Measurements from ENCODE around the gene ALDH3B2.

Gene ALDH3B2

DNA sequence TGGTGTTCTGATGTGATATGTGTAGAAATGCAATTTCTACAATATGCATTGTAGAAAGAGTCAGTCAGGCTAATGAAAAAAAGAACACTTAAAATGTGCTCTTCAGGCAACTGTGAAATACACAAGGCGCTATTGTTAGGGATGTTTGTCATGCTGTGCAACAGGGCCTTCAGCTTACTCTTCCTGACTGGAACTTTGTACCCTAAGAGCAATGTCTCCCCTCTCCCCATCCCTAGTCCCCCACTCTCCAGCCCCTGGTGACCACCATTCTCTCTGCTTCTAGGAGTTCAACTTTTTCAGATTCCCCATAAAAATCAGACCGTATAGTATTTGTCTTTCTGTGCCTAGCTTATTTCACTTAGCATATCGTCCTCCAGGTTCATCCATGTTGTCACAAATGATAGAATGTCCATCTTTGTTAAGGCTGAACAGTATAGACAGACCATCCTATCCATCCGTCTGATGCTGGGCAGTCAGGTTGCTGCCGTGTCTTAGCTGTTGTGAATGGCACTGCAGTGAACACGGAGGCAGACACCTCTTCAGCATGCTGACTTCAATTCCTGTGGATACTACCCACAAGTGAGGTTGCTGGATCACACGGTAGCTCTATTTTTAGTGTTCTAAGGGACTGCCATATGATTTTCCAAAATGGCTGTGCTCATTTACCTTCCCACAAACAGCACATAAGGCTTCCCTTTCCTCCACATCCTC, 57.0 kb downstream of the ALDH3B2 start:
- DNase-seq (ENCODE audit: insufficient read length, low spot score) (no peak), FAIRE-seq (peak; percentile 74)

DNA sequence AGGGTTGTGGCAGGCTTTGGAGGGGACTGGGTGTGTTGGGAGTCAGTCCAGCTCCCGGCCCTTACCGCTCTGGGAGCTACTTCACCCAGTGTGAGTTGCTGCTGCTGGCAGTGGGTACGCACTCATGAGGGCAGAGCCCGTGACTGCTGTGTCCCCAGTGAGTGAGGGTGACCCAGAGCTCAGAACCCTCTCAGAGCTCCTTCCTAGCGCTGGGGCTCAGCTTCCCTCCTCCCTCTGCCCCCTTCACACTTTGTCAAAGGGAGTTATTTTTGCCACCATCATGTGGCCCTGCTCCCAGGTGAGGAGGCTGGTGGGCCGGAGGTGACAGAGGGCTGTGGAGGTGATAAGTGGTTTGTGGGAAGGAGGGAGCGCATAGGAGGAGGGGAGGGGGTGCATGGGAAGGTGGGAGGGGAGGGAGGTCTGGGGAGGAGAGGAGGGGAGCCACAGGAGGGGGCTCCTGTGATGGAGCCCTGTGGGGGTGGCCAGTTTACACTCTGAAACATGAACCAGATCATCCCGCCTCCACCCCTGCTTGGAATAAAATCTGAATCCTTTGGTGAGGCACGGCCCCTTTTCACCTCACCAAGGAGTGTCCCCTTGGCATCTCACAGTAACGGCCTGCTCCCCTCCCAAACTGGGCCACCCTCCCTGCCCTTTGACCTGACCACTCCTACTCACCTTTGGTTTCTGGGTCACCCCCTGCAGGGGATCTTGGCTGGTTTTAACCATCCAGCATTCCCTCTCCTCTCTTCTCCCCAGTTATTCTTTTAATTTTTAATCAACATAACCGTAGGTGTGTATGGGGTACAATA, 57.8 kb downstream of the ALDH3B2 start:
- DNase-seq (ENCODE audit: insufficient read length, low spot score): no peak
- FAIRE-seq: no peak

DNA sequence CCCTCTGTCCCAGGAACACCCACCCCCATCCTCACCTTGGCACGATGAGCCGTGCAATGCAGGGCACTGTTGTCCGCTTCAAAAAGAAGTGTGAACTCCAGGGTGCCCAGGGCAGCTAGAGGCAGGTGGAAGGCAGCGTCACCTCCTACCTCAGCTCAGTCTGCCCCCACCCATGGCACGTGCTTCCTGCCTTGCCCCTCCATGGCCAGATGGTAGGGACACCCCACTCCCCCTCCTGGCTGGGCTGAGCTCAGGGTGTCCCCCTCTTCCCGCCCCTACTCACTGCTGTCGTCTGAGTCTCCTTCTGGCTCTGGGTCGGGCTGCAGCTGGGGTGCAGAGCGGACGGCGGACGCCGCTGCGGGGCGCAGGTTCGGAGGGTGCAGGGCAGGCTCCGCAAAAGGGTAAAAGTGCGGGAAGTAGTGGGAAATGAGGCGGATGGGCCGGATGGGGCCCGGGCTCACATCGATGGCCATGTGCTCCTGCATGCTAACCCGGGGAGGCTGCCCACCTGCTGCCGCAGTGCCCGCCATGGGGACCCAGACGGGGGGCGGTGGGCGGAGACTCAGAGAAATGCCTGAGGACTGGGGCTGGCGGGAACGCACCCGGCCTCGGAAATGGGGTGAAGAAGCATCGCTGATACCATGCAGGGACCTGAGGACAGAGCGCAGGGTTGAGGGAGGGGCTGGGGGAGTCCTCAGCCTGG, 58.5 kb downstream of the ALDH3B2 start:
- FAIRE-seq (peak; percentile 86), DNase-seq (ENCODE audit: insufficient read length, low spot score) (no peak)

DNA sequence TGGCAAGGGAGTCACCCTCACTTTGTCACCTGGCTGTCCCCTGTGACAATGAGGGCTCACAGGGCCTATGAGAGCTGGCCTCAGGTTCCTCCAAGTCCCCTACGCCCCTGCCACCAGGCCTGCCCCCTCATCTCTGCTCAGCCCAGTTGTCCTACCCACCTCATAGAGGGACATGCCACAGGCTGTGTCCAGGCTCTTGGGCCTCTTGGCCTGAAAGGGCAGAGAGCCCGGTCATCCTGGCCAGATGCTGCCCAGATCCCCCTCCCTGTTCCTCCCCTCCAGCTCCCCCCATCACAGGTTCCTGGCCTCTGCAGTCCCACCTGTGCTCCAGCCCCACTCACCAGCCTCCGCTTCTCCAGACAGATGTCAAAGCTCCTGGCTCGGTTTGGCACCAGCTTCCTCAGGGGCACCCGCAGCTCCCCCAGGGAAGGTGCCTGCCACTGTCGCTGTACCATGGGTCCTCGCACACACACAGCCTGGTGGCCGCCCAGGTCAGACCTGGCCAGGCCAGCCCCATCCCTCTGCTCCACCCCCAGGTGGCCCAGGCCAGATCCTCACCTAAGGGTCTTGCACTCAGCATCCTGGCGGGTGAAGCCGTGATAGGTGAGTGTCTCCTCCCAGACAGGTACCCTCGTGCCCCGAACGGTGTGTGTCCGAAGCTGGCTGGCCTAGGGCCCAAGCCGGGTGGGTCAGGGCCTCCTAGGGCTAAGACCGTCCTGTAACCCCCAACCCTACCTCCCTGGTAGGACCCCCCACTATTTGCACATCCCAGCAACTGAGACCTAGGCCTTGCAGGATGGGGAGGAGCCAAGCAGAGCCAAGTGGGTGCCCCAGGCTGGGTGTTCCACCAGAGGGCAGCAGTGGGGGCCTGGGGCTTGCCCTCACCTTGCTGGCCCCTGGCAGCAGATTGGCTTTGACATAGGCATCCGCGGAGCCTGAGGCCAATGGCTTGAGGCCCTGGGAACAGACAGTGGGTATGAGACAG, 59.4 kb downstream of the ALDH3B2 start:
- FAIRE-seq (no peak), DNase-seq (ENCODE audit: insufficient read length, low spot score) (peak; percentile 61)

DNA sequence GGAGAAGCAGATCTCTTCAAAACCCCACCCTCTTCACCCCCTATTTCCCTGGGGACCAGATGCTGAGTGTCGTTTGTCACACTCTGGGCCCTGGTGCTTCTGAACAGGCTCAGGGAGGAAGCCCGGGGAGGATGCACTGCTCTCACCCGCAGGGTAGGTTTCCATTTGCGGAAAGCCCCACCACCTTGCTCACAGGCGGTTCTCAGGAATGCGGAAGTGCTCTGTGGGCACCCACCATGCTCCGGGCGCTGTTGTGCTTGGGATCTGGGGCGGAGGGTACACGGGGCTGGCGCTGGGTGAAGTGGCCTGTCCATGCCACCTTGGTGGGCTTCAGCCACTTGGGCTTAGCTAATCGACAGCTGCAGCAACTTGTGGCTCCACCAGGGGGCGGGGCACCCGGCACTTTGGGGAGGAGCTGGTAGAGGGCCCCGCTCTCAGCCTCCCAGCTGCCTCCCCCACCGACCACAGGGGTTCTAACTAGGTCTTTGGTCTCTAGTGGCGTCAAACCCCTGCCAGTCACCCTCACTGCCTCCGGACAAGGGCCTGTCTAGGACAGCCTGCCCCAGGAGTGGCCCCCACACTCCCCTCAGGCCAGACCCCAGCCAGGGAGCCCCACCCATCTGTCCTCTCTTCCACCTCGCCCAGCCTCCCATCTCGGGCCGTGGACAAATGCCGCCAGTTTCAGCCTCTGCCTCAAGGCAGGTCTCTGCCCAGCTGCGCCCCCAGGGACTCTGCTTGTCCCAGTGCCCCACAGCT, 60.3 kb downstream of the ALDH3B2 start:
- DNase-seq (ENCODE audit: insufficient read length, low spot score): peak; percentile 69
- peak; percentile 83 for FAIRE-seq

DNA sequence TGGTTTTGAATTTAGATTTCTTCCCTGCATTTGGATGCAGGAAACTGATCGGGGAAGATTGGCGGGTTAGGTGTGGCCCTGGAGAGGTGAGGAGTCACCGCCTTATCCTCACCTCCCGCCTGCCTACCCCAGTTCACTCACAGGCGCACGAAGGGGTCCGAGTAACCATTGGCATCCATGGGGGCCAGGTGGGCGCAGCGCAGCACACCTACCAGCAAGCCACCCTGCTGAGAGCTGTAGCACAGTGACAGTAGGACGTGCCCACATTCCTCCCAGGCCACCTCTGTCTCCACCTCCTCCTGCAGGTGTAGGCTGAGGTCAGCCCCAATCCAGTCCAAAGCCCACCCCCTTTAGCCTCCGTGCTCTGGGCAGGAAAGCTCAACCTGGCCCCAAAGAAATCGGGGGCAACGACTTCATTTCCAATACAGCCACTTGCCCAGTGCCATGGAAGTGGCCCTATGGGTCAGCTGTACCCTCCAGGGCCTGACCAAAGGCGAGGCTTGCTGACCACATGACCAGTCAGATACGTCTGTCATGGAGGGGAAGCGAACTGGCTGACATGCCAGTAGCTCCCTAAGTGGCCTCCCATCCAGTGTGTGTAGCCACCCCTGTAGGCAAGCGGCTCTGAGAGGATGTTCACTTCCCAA, 61.0 kb downstream of the ALDH3B2 start:
- DNase-seq (ENCODE audit: insufficient read length, low spot score) (no peak), FAIRE-seq (peak; percentile 36)

DNA sequence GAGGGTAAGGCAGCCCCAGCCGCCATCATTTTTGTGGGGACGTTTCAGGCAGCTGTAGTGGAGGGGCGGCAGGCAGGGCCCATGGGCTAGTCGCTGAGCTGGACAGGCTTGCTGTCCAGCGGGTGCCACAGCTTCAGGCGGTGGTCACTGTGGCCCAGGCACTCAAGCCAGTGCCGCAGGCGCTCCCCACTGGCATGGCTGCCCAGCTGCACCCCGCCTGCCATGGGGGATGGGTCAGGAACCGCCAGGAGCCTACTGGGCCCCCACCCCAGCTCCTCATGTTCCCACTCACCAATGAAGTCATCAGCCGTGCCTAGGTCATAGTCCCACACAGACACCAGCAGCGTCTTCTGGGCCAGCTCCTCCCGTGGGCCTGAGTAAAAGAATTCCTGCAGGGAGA, 61.7 kb downstream of the ALDH3B2 start:
- FAIRE-seq (no peak), DNase-seq (ENCODE audit: insufficient read length, low spot score) (no peak)
